Measurements from ENCODE around the gene GALNT11. TPM values are rescaled to one million over a fixed set of nuclear protein-coding genes. Genes with fewer than 3 reads are reported as not detected.

Gene GALNT11
- total and polyA plus RNA-seq, 4 donors: 12.0 to 21.8 (median 13.8) TPM

DNA sequence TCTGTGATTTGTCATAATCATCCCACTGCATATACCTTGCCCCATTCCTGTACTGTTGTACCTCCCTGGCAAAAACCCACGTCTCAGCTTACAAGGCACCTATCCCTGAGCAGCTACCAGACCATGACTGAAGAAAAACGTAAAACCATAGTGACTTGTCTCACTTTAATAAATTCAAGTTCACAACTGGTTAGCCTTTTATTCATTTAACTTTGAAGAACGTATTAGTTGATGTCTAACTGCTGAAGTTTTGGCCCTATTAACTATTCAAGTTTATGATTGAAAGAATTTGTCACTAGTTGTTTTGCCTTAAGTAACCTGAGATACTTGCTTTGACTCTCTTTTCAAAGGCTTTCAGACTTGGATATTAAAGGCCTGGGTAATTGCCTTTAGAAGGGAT, 59.7 kb downstream of the GALNT11 start:
- Histone ChIP-seq H3K9ac (ENCODE audit: low read depth in 1 of 2, low read length in 2 of 2) (no peak overlapping the region), H3K27ac (ENCODE audit: low read depth in 1 of 2, low read length in 2 of 2) (no peak overlapping the region), H3K4me1 (ENCODE audit: control insufficient read depth in 4 of 4, insufficient read depth in 4 of 4, low read length in 3 of 4) (peaks cover 0 to 5% (median 3%) of the 10 kb centered on the region in 4 donors), H3K9me3 (ENCODE audit: control insufficient read depth in 4 of 4, low read length in 3 of 4) (peaks cover 0 to 9% (median 1%) of the 10 kb centered on the region in 4 donors), H3K4me3 (ENCODE audit: low read depth in 1 of 3, low read length in 3 of 3) (no peak overlapping the region), H3K27me3 (ENCODE audit: control insufficient read depth in 4 of 4, insufficient read depth in 4 of 4, low read length in 3 of 4) (no peaks in the 10 kb centered on the region), H3K36me3 (ENCODE audit: control insufficient read depth in 4 of 4, insufficient read depth in 3 of 4, low read depth in 1 of 4, low read length in 3 of 4) (no peaks in the 10 kb centered on the region)
- 94% methylated on average over 3 of the region's 3 CpGs for WGBS
- no peak for DNase-seq (ENCODE audit: low spot score)
- TF ChIP-seq GABPA (IDR thresholded peaks at IDR 0.05 in 1 of 2, conservative IDR thresholded peaks at IDR 0.05 in 1 of 2): no peak
- no peak for TF ChIP-seq RAD21 (IDR thresholded peaks at IDR 0.05)
- TF ChIP-seq, protein P1, sequence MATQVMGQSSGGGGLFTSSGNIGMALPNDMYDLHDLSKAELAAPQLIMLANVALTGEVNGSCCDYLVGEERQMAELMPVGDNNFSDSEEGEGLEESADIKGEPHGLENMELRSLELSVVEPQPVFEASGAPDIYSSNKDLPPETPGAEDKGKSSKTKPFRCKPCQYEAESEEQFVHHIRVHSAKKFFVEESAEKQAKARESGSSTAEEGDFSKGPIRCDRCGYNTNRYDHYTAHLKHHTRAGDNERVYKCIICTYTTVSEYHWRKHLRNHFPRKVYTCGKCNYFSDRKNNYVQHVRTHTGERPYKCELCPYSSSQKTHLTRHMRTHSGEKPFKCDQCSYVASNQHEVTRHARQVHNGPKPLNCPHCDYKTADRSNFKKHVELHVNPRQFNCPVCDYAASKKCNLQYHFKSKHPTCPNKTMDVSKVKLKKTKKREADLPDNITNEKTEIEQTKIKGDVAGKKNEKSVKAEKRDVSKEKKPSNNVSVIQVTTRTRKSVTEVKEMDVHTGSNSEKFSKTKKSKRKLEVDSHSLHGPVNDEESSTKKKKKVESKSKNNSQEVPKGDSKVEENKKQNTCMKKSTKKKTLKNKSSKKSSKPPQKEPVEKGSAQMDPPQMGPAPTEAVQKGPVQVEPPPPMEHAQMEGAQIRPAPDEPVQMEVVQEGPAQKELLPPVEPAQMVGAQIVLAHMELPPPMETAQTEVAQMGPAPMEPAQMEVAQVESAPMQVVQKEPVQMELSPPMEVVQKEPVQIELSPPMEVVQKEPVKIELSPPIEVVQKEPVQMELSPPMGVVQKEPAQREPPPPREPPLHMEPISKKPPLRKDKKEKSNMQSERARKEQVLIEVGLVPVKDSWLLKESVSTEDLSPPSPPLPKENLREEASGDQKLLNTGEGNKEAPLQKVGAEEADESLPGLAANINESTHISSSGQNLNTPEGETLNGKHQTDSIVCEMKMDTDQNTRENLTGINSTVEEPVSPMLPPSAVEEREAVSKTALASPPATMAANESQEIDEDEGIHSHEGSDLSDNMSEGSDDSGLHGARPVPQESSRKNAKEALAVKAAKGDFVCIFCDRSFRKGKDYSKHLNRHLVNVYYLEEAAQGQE (IDR thresholded peaks at IDR 0.05): no peak
- TF ChIP-seq ZBTB33 (IDR thresholded peaks at IDR 0.05): no peak
- no peak for TF ChIP-seq MAX (IDR thresholded peaks at IDR 0.05)
- TF ChIP-seq, protein P2, sequence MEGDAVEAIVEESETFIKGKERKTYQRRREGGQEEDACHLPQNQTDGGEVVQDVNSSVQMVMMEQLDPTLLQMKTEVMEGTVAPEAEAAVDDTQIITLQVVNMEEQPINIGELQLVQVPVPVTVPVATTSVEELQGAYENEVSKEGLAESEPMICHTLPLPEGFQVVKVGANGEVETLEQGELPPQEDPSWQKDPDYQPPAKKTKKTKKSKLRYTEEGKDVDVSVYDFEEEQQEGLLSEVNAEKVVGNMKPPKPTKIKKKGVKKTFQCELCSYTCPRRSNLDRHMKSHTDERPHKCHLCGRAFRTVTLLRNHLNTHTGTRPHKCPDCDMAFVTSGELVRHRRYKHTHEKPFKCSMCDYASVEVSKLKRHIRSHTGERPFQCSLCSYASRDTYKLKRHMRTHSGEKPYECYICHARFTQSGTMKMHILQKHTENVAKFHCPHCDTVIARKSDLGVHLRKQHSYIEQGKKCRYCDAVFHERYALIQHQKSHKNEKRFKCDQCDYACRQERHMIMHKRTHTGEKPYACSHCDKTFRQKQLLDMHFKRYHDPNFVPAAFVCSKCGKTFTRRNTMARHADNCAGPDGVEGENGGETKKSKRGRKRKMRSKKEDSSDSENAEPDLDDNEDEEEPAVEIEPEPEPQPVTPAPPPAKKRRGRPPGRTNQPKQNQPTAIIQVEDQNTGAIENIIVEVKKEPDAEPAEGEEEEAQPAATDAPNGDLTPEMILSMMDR (IDR thresholded peaks at IDR 0.05; ENCODE audit: low read depth, low read length, missing input control): no peak
- TF ChIP-seq, protein P3, sequence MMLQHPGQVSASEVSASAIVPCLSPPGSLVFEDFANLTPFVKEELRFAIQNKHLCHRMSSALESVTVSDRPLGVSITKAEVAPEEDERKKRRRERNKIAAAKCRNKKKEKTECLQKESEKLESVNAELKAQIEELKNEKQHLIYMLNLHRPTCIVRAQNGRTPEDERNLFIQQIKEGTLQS (IDR thresholded peaks at IDR 0.05): no peak
- TF ChIP-seq FOXA2 (IDR thresholded peaks at IDR 0.05): no peak
- TF ChIP-seq RXRA (IDR thresholded peaks at IDR 0.05): no peak
- no peak for TF ChIP-seq JUND (IDR thresholded peaks at IDR 0.05)
- no peak for TF ChIP-seq FOXA1 (IDR thresholded peaks at IDR 0.05)
- no peak for TF ChIP-seq SP1 (IDR thresholded peaks at IDR 0.05)

DNA sequence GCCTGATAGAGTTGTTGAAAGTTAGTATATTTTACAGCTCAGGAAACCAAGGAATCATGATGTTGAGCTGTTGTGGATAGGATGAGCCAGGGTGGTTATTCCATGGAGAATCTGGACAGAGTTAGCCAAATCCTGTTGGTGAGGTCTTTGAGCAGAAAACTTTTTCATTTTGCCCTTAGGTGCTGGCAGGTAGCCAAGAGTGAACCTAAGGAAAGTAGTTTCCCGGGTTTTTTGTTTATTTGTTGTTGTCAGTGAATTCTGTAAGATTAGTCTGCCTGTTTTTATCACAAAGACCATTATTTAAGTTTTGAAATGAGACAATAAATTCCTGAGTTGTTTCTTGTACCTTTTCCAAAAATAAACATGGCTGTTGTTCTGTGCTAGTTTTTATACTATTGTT, 61.0 kb downstream of the GALNT11 start:
- Histone ChIP-seq H3K4me1 (ENCODE audit: control insufficient read depth in 4 of 4, insufficient read depth in 4 of 4, low read length in 3 of 4) (no peaks in the 10 kb centered on the region), H3K9ac (ENCODE audit: low read depth in 1 of 2, low read length in 2 of 2) (no peak overlapping the region), H3K4me3 (ENCODE audit: low read depth in 1 of 3, low read length in 3 of 3) (no peak overlapping the region), H3K27ac (ENCODE audit: low read depth in 1 of 2, low read length in 2 of 2) (no peak overlapping the region), H3K27me3 (ENCODE audit: control insufficient read depth in 4 of 4, insufficient read depth in 4 of 4, low read length in 3 of 4) (no peaks in the 10 kb centered on the region), H3K36me3 (ENCODE audit: control insufficient read depth in 4 of 4, insufficient read depth in 3 of 4, low read depth in 1 of 4, low read length in 3 of 4) (no peaks in the 10 kb centered on the region), H3K9me3 (ENCODE audit: control insufficient read depth in 4 of 4, low read length in 3 of 4) (peaks cover 0 to 9% (median 1%) of the 10 kb centered on the region in 4 donors)
- DNase-seq (ENCODE audit: low spot score): no peak
- 42% methylated on average over 1 of the region's 1 CpG for WGBS
- TF ChIP-seq, protein P1 (IDR thresholded peaks at IDR 0.05): no peak
- no peak for TF ChIP-seq TAF1 (conservative IDR thresholded peaks at IDR 0.05)
- no peak for TF ChIP-seq HNF4G (IDR thresholded peaks at IDR 0.05)
- TF ChIP-seq, protein P2 (IDR thresholded peaks at IDR 0.05; ENCODE audit: low read depth, low read length, missing input control): no peak
- TF ChIP-seq ZBTB33 (IDR thresholded peaks at IDR 0.05): no peak
- no peak for TF ChIP-seq GABPA (IDR thresholded peaks at IDR 0.05 in 1 of 2, conservative IDR thresholded peaks at IDR 0.05 in 1 of 2)
- TF ChIP-seq JUND (IDR thresholded peaks at IDR 0.05): no peak
- no peak for TF ChIP-seq YY1 (IDR thresholded peaks at IDR 0.05)
- TF ChIP-seq FOXA2 (IDR thresholded peaks at IDR 0.05): no peak
